Stimulated activated memory B cell treated with anti-CD40 and anti-IgM and Interleukin-4, amounts not matched to agents 10 μg/mL and 1 μg/mL and 100 μg/mL, for 72 hours (primary cell): Measurements from ENCODE around the gene CSNK2A3.
A peak's percentile ranks its signal among the peaks of the same experiment; 100 is the strongest.

Experiments
- ATAC-seq: fragments of 150-1000 bp; cut with Tn5 transposase; 2 replicates; pipeline ENCODE4 v1.10.0; 2021
- H3K27ac Mint-ChIP-seq: one replicate; pipeline ENCODE4 v1.8.0; 2022; ENCODE audit warnings: mild to moderate bottlenecking, mixed read lengths
- H3K27me3 Mint-ChIP-seq: one replicate; pipeline ENCODE4 v1.8.0; 2022; ENCODE audit warnings: mixed read lengths
- H3K36me3 Mint-ChIP-seq: one replicate; pipeline ENCODE4 v1.8.0; 2022; ENCODE audit warnings: mixed read lengths
- H3K4me1 Mint-ChIP-seq: one replicate; pipeline ENCODE4 v1.8.0; 2022; ENCODE audit warnings: mixed read lengths
- H3K4me3 Mint-ChIP-seq: one replicate; pipeline ENCODE4 v1.8.0; 2022; ENCODE audit warnings: mild to moderate bottlenecking, moderate library complexity, mixed read lengths
- H3K9me3 Mint-ChIP-seq: one replicate; pipeline ENCODE4 v1.8.0; 2022; ENCODE audit warnings: mixed read lengths

Gene CSNK2A3

GRCh38 chr11:11387207-11387606 lies 34.2 kb upstream of the CSNK2A3 start:
- H3K36me3 Mint-ChIP-seq = peaks cover 4% of the 10 kb centered on the region
- H3K4me3 Mint-ChIP-seq = no peak overlapping the region
- H3K4me1 Mint-ChIP-seq = no peaks in the 10 kb centered on the region

GRCh38 chr11:11384829-11385228 lies 31.8 kb upstream of the CSNK2A3 start:
- no peaks in the 10 kb centered on the region for H3K4me1 Mint-ChIP-seq
- no peak overlapping the region for H3K4me3 Mint-ChIP-seq
- H3K36me3 Mint-ChIP-seq = peaks cover 4% of the 10 kb centered on the region
- H3K9me3 Mint-ChIP-seq = peaks cover 2% of the 10 kb centered on the region
- H3K27ac Mint-ChIP-seq = no peak overlapping the region
- peaks cover 15% of the 10 kb centered on the region for H3K27me3 Mint-ChIP-seq
- no peak for ATAC-seq

More at GRCh38 chr11:11387207-11387606, 34.2 kb upstream of the CSNK2A3 start:
- peaks cover 15% of the 10 kb centered on the region for H3K27me3 Mint-ChIP-seq
- no peak for ATAC-seq
- H3K27ac Mint-ChIP-seq = no peak overlapping the region
- H3K9me3 Mint-ChIP-seq = peaks cover 2% of the 10 kb centered on the region

- peaks cover 15% of the 10 kb centered on the region for H3K27me3 Mint-ChIP-seq
- no peaks in the 10 kb centered on the region for H3K4me1 Mint-ChIP-seq
- H3K36me3 Mint-ChIP-seq = peaks cover 4% of the 10 kb centered on the region
- no peak overlapping the region for H3K27ac Mint-ChIP-seq
- no peak overlapping the region for H3K4me3 Mint-ChIP-seq
- H3K9me3 Mint-ChIP-seq = peaks cover 2% of the 10 kb centered on the region
- no peak for ATAC-seq
Observed at GRCh38 chr11:11383995-11384394, 30.9 kb upstream of the CSNK2A3 start.

GRCh38 chr11:11382858-11383532 lies 29.9 kb upstream of the CSNK2A3 start:
- H3K27ac Mint-ChIP-seq = no peak overlapping the region
- H3K9me3 Mint-ChIP-seq = peaks cover 2% of the 10 kb centered on the region
- no peak overlapping the region for H3K4me3 Mint-ChIP-seq
- H3K27me3 Mint-ChIP-seq = peaks cover 7% of the 10 kb centered on the region
- no peak for ATAC-seq
- H3K36me3 Mint-ChIP-seq = peaks cover 4% of the 10 kb centered on the region
- no peaks in the 10 kb centered on the region for H3K4me1 Mint-ChIP-seq

- H3K27ac Mint-ChIP-seq = no peak overlapping the region
- no peak overlapping the region for H3K4me3 Mint-ChIP-seq
- ATAC-seq = no peak
- H3K9me3 Mint-ChIP-seq = peaks cover 2% of the 10 kb centered on the region
- H3K4me1 Mint-ChIP-seq = no peaks in the 10 kb centered on the region
- no peaks in the 10 kb centered on the region for H3K36me3 Mint-ChIP-seq
- no peaks in the 10 kb centered on the region for H3K27me3 Mint-ChIP-seq
Observed at GRCh38 chr11:11381471-11382105, 28.5 kb upstream of the CSNK2A3 start.

- H3K4me1 Mint-ChIP-seq = no peaks in the 10 kb centered on the region
- no peak overlapping the region for H3K4me3 Mint-ChIP-seq
- H3K27ac Mint-ChIP-seq = no peak overlapping the region
- H3K36me3 Mint-ChIP-seq = no peaks in the 10 kb centered on the region
- peaks cover 2% of the 10 kb centered on the region for H3K9me3 Mint-ChIP-seq
- no peak for ATAC-seq
- no peaks in the 10 kb centered on the region for H3K27me3 Mint-ChIP-seq
Observed at GRCh38 chr11:11380883-11381282, 27.8 kb upstream of the CSNK2A3 start.

- Mint-ChIP-seq H3K36me3 (no peaks in the 10 kb centered on the region), H3K4me3 (no peak overlapping the region), H3K4me1 (no peaks in the 10 kb centered on the region)
Observed at GRCh38 chr11:11380340-11380739, 27.3 kb upstream of the CSNK2A3 start.

GRCh38 chr11:11379661-11380060 lies 26.6 kb upstream of the CSNK2A3 start:
- no peaks in the 10 kb centered on the region for H3K36me3 Mint-ChIP-seq
- no peaks in the 10 kb centered on the region for H3K4me1 Mint-ChIP-seq
- no peaks in the 10 kb centered on the region for H3K9me3 Mint-ChIP-seq
- no peak overlapping the region for H3K4me3 Mint-ChIP-seq
- no peaks in the 10 kb centered on the region for H3K27me3 Mint-ChIP-seq
- no peak for ATAC-seq
- H3K27ac Mint-ChIP-seq = no peak overlapping the region

More at GRCh38 chr11:11380340-11380739, 27.3 kb upstream of the CSNK2A3 start:
- H3K27me3 Mint-ChIP-seq = no peaks in the 10 kb centered on the region
- no peak overlapping the region for H3K27ac Mint-ChIP-seq
- H3K9me3 Mint-ChIP-seq = peaks cover 2% of the 10 kb centered on the region
- no peak for ATAC-seq

GRCh38 chr11:11378184-11378940 lies 25.3 kb upstream of the CSNK2A3 start:
- Mint-ChIP-seq H3K4me1 (no peaks in the 10 kb centered on the region), H3K9me3 (no peaks in the 10 kb centered on the region), H3K27ac (no peak overlapping the region), H3K27me3 (no peaks in the 10 kb centered on the region), H3K36me3 (no peaks in the 10 kb centered on the region), H3K4me3 (no peak overlapping the region)
- ATAC-seq = no peak

- no peak overlapping the region for H3K27ac Mint-ChIP-seq
- H3K36me3 Mint-ChIP-seq = no peaks in the 10 kb centered on the region
- peaks cover 11% of the 10 kb centered on the region for H3K4me1 Mint-ChIP-seq
- H3K27me3 Mint-ChIP-seq = peaks cover 2% of the 10 kb centered on the region
- H3K4me3 Mint-ChIP-seq = no peak overlapping the region
- no peaks in the 10 kb centered on the region for H3K9me3 Mint-ChIP-seq
- no peak for ATAC-seq
Observed at GRCh38 chr11:11374358-11375148, 21.5 kb upstream of the CSNK2A3 start.

- no peak overlapping the region for H3K4me3 Mint-ChIP-seq
- ATAC-seq = no peak
- no peak overlapping the region for H3K27ac Mint-ChIP-seq
- peaks cover 4% of the 10 kb centered on the region for H3K9me3 Mint-ChIP-seq
- peaks cover 11% of the 10 kb centered on the region for H3K4me1 Mint-ChIP-seq
- H3K36me3 Mint-ChIP-seq = no peaks in the 10 kb centered on the region
- H3K27me3 Mint-ChIP-seq = peaks cover 8% of the 10 kb centered on the region
Observed at GRCh38 chr11:11373934-11374333, 20.9 kb upstream of the CSNK2A3 start.

- peaks cover 14% of the 10 kb centered on the region for H3K9me3 Mint-ChIP-seq
- no peak overlapping the region for H3K4me3 Mint-ChIP-seq
- H3K36me3 Mint-ChIP-seq = no peaks in the 10 kb centered on the region
- H3K27ac Mint-ChIP-seq = no peak overlapping the region
- H3K27me3 Mint-ChIP-seq = peaks cover 10% of the 10 kb centered on the region
- no peak for ATAC-seq
- peaks cover 11% of the 10 kb centered on the region for H3K4me1 Mint-ChIP-seq
Observed at GRCh38 chr11:11372461-11372860, 19.4 kb upstream of the CSNK2A3 start.

GRCh38 chr11:11370962-11371303 lies 17.9 kb upstream of the CSNK2A3 start:
- H3K27ac Mint-ChIP-seq = peak overlapping the region; percentile 68
- H3K36me3 Mint-ChIP-seq = no peaks in the 10 kb centered on the region
- H3K4me1 Mint-ChIP-seq = peaks cover 11% of the 10 kb centered on the region

GRCh38 chr11:11370255-11370961 lies 17.4 kb upstream of the CSNK2A3 start:
- Mint-ChIP-seq H3K27ac (peak overlapping the region; percentile 68), H3K4me1 (peaks cover 11% of the 10 kb centered on the region), H3K9me3 (peaks cover 14% of the 10 kb centered on the region), H3K4me3 (no peak overlapping the region), H3K36me3 (no peaks in the 10 kb centered on the region), H3K27me3 (peaks cover 10% of the 10 kb centered on the region)
- ATAC-seq = peak; percentile 78

More at GRCh38 chr11:11370962-11371303, 17.9 kb upstream of the CSNK2A3 start:
- ATAC-seq = no peak
- no peak overlapping the region for H3K4me3 Mint-ChIP-seq
- H3K9me3 Mint-ChIP-seq = peaks cover 14% of the 10 kb centered on the region
- peaks cover 10% of the 10 kb centered on the region for H3K27me3 Mint-ChIP-seq
